Measurements from ENCODE around the gene CNTN5.
"Not testable (repeated sequence)": the region's sequence is repeated elsewhere in the genome, so short reads cannot be mapped to it uniquely, and the experiment has no call there.

The CNTN5 gene

DNA sequence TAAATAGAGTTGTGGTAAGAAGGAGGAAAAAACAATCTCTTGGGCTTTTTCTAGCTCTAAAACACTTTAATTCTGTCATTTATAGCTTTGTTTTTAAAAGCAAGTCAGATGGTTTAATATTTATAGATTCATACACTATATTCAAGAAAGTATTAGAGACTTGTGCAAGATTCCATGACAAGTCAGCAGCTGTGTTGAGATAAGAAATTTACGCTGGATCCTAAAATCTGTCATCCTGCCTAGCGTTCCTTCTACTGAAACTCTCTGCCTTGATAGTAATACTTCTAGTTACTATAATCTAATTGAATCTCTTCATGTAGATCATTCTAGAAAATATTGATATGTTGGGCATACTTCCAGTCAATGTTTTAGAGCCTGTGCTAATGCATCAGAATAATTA lies 721.8 kb downstream of the CNTN5 start:
- DNase-seq (ENCODE audit: low read depth): no peak

- DNase-seq (ENCODE audit: low read depth): no peak
Observed at GRCh38 chr11:99759787-99760186, 739.0 kb downstream of the CNTN5 start.

DNA sequence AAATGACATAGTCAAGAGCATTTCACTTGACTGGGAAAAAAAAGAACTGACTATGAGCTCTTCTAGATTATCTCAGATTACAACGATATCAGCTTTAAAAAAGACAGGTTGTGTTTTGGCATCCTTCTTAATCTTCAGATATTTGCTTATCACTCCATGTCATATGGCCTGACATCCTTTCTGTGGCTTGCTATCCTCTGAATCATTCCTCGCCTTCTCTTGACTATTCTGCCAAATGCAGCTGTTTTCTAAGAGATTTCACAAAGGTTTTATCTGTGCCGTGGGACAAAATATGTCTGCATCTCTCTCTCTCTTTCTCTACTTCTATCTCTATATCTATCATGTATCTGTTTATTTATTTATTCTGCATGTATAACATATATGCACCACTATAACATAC lies 746.1 kb downstream of the CNTN5 start:
- no peak for DNase-seq (ENCODE audit: low read depth)

DNA sequence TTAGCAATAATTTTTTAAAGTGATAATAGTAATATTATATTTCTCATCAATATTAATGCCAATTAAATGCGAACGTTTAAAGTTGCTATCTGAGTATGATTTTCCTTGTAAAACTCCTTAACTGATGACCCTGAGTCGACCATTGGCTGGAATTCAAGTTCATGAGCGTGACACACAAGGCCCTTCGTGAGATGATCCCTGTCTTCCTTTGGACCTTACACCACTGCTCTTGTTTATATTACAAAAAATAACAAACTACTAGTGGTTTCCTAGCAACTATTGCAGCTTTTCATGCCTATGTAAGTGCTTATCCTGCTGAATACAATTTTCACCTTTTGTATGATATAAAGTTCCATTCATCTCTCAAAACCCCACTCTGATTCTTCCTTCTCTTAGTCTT lies 752.9 kb downstream of the CNTN5 start:
- no peak for DNase-seq (ENCODE audit: low read depth)

DNA sequence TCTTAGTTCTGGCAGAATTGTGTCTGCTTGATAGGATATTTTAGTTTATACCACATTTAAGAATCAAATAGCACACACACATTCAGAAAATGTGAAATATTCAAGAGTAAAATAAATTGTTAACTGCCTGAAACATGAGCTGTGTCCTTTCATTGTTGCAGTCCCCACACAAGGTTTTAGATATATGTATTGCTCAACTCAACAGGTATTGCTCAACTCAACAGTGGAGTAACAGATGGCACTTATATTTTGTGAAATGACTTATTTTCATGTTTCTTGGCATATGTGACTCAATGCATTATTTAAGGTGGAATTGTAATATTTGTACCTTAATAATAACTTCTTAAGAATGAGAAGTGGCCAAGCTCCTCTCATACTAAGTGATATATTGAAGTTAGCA lies 760.3 kb downstream of the CNTN5 start:
- no peak for DNase-seq (ENCODE audit: low read depth)

- DNase-seq (ENCODE audit: low read depth): no peak
Observed at GRCh38 chr11:99791354-99791753, 770.6 kb downstream of the CNTN5 start.

DNA sequence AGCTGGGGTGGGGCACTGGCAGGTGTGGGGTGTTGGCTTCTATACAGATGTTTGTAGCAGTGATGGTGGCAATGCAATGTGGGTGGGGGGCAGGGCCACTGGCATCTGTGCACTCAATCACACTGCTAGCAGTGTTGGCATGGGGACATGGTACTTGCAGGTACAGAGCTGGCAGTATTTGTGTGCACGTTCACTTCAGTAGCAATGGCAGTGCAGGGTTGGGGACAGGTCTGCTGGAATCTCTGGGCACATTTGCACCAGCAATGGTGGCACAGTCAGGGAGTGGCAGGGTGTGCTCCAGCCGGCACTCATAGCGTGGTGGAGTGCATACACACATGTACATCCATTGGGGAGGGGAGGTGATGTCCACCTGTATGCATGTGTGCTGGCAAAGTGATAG lies 775.2 kb downstream of the CNTN5 start:
- DNase-seq (ENCODE audit: low read depth): no peak

DNA sequence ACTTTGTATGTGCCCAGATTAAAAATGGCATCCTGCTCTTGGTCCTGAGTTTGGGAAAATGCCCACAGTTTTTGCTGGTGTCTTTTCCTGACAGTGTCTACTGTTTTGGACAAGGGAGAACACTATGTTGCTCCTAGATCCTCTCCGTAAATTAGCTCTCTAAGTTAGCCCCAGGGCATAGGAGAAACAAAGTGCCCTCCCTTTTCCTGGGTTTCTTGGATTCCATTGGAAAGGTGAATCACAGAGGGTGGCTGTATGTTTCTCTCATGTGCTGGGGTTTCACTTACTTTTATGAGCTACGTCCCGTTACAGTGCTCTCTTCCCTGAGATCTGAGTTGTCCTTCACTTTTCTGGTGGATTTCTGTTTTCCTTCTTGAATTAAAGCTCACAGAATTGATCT lies 782.8 kb downstream of the CNTN5 start:
- DNase-seq (ENCODE audit: low read depth): no peak

DNA sequence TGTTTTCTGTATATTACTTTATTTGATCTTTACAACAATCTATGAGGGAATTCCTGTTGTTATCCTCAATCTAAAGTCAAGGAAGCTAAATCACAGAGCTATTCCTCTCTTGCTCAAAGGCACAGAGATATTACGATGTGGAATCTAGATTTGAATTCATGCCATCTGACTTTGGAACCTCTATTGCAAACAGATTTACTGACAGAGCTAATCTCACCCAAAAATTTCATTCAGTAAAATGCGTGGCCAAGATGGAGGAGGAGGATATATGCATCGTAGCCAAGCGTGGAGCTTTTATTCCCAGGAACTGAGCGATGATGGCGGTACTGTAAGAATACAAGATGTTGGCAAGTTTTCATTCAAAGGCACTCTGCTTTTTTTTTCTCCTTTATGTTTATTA lies 791.8 kb downstream of the CNTN5 start:
- DNase-seq (ENCODE audit: low read depth): no peak

DNA sequence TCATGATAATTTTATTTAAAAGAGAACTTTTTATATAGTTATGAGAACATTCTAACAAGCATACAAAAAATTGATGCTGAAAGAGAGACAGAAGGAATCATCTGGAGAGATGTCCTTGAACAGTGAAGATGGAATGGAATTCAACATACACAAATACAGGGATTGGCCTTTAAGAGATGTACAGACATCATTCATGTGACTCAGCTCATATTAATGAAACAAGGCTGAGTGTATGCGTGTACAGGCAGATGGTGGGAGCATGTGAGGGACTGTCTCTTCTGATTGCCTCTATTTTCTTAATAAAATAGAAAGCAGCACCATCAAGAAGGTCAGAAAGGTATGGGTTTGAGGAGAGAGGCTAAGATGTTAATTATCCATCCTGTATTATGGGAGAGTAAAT lies 793.3 kb downstream of the CNTN5 start:
- DNase-seq (ENCODE audit: low read depth): no peak

DNA sequence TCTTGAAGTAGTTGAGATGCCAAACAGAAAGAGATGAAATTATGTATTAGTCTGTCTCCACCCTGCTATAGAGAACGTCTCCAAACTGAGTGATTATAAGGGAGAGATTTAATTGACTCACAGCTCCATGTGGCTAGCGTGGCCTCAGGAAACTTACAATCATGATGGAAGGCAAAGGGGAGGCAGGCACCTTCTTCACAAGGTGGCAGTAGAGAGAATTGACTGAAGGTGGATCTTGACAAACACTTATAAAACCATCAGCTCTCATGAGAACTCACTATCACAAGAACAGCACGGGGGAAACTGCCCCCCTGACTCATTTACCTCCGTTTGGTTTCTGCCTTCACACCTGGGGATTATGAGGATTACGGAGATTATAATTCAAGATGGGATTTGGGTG lies 794.0 kb downstream of the CNTN5 start:
- DNase-seq (ENCODE audit: low read depth): no peak

DNA sequence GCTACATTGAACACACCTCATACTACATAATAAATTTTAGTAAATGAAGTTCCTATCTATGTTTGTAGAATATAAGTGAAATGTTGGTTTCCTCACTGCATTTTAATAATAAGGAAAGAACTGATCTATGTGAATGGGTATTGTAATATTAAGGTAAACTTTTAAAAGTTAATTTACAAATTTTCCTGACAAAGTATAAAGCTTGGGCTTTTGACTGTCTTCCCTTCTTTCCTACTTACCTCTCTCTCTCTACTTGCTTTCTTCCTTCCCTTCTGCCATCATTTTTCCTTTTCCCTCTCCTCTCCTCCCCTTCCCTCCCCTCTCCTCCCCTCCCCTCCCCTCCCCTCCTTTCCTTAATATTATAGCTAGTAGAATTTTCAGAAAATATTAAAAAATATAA lies 798.2 kb downstream of the CNTN5 start:
- no peak for DNase-seq (ENCODE audit: low read depth)

DNA sequence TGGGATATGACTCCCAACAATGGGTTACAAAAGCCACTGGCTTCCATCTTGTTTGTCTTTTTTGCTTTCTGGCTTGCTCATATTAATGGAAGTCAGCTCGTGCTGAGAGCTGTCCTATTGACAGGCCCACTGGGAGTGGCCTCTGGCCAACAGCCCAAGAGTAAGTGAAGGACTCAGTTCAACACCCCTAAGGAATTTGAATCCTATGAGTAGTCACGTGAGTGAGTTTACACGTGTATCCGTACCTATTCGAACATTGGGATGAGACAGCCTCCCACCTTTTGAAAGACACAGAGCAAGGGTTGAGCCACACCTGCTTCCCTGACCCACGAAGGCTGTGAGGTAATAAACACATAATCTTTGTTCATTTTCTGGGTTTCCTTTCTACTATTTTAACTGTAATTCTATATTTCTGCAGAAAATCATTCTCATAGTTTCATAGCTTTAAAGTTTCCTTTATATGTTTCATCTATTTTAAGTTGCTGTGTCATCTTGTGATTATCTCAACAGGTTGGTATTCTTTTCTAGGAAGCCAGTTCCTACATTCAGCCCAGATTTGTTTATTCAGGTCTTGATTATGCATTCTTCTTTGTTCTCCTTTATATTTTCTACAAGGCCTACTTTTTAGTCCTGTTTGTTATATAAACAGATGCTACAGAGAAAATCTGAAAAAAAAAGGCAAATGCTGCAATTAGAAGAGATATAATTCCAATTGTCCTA lies 802.3 kb downstream of the CNTN5 start:
- DNase-seq (ENCODE audit: low read depth): no peak

DNA sequence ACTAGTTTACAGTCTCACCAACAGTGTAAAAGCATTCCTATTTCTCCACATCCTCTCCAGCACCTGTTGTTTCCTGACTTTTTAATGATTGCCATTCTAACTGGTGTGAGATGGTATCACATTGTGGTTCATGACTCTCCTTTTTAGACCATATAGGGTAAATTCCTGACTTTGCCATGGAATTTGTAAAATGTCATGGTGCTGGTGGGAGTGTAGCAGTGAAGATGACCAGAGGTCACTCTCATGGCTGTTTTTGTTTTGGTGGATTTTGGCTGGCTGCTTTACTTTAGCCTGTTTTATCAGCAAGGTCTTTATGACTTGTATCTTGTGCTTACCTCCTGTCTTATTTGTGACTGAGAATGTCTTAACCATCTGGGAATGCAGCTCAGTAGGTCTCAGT lies 816.0 kb downstream of the CNTN5 start:
- DNase-seq (ENCODE audit: low read depth): not testable (repeated sequence)

DNA sequence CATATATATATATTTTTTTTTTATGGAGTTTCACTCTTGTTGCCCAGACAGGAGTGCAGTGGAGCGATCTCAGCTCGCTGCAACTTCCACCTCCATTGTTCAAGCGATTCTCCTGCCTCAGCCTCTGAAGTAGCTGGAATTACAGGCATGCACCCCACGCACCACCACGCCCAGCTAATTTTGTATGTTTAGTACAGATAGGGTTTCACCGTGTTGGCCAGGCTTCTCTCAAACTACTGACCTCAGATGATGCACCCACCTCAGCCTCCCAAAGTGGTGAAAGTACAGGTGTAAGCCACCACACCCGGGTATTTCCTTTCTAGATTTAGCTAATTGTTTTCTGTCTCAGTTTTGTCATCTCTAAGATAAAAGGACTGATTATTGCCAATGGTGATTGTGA lies 821.1 kb downstream of the CNTN5 start:
- no peak for DNase-seq (ENCODE audit: low read depth)

GRCh38 chr11:99865951-99866350 lies 845.2 kb downstream of the CNTN5 start:
- no peak for DNase-seq (ENCODE audit: low read depth)

- no peak for DNase-seq (ENCODE audit: low read depth)
Observed at GRCh38 chr11:99881610-99882009, 860.9 kb downstream of the CNTN5 start.

DNA sequence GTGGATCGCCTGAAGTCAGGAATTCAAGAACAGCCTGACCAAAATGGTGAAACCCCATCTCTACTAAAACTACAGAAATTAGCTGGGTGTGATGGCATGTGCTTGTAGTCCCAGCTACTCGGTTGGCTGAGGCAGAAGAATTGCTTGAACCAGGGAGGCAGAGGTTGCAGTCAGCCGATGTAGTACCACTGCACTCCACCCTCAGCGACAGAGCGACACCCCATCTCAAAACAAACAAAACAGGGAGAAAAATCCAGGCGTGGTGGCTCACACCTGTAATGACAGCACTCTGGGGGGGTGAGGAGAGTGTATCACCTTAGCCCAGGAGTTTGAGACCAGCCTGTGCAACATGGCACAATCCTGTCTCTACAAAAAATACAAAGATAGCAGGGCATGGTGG lies 864.0 kb downstream of the CNTN5 start:
- no peak for DNase-seq (ENCODE audit: low read depth)

- DNase-seq (ENCODE audit: low read depth): no peak
Observed at GRCh38 chr11:99887481-99887880, 866.7 kb downstream of the CNTN5 start.

DNA sequence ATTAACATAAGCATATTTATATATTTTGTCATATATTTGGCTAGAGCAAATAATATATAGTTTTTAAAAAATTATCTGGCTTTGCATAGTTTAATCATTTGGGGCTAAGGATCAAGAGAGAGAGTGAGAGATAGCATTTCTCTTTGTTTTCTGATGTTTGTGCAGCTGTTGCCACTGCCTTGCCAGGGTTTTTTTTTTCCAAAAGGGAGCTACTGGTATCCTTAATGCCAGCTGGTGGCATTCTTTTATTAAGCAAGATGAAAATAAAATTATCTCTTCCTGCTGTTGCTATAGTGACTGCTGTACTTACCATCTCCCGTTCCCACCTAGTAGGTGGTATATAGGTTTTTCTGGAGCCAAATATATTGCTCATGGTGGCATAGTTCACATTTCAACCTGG lies 873.1 kb downstream of the CNTN5 start:
- DNase-seq (ENCODE audit: low read depth): no peak

- no peak for DNase-seq (ENCODE audit: low read depth)
Observed at GRCh38 chr11:99901175-99901574, 880.4 kb downstream of the CNTN5 start.

- DNase-seq (ENCODE audit: low read depth): no peak
Observed at GRCh38 chr11:99911116-99911515, 890.4 kb downstream of the CNTN5 start.

GRCh38 chr11:99916078-99916477 lies 895.3 kb downstream of the CNTN5 start:
- DNase-seq (ENCODE audit: low read depth): no peak

DNA sequence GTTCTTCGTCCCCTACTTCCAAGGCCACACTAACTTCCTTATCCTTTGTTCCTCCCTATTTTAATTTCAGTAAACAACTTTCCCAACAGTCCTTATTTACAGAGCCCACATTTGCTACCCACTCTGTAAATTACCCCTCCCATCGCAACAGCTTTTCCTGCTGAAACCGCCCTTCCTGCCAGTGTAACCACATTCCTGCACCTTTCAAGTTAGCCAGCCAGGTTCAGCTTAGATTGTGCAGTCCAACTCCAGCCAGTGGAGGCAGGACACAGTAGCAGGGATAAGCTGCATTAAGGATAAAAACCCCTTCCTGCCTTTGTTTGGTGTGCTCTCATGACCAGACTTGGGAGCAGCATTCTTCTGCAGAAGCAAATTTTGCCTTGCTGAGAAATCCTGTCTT lies 898.0 kb downstream of the CNTN5 start:
- DNase-seq (ENCODE audit: low read depth): no peak

GRCh38 chr11:99920956-99921355 lies 900.2 kb downstream of the CNTN5 start:
- no peak for DNase-seq (ENCODE audit: low read depth)

All from stimulated activated CD8-positive, alpha-beta memory T cell treated with anti-CD3 and anti-CD28 coated beads, Interleukin-12 subunit alpha, Interleukin-12 subunit beta, amount 100 ng/mL, for 1 hour (primary cell).